UCSD-AML1 (cell line): ENCODE data around the gene ADGRA1.

Experiments
- DNase-seq: peaks from one replicate; lab custom pipeline; 2025; ENCODE audit not compliant: unreplicated experiment; lab: John Stamatoyannopoulos, UW

The ADGRA1 gene

DNA sequence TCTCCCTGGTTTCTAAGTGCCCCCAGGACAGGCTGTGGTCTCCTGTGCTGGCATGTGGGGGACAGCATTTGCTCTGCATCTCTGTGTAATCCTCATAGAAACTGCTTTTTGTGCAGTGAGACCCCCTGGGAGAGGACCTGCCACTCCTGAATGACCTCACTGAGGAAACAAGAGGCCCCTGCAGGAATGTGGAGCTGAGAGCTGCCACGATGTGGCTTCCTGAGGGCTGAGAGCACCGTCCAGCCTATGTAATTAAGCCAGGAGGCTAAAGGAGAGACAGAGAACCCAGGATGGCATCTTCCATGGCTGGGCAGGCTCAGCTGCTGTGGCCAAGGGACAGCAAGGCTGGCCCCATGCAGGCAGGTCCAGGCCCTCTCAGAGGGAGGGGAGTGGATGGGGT is 32.3 kb upstream of the ADGRA1 start:
- DNase-seq: no peak

DNA sequence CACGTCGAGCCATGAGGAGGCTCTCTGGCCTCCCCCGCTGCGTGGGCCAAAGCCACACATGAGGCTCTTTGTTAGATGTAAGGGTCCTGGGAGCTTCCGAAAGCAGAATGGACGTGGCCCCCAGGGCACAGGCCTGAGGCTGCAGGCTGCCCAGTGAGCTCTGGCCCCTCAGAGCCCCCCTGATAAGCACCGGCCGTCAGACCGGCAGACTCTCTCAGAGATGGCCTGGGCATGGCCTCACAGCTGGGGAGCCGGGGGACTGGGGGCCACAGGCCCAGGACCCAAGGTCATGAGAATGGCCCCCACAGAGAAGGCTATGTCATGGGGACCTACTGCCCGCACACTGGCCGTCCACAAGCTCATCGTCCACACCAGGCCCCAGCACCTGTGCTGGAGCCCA is 31.7 kb upstream of the ADGRA1 start:
- DNase-seq: no peak

DNA sequence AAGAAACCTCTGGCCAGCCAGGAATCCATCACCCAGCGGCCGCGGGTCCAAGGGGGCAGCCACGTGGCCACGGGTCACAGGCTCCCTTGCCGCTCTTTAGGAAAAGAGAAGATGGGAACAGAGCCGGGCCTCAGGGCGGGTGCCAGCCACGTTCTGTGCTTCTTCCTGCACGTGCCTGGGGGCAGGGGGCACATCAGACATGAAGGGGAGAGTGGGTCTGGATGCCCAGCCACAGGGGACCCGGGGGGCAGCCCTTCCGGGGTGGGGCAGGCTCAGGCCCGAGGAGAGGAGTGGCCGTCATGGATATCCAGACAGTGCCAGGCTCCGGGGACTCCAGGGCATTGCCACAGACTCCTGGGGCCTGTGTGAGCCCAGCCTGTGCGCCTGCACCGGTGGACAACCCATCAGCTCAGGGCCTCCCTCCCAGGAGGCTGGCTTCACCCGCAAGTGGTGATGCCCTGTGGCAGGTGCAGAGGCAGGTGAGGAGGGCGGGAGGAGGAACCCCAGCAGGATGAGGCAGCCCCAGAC is 31.0 kb upstream of the ADGRA1 start:
- no peak for DNase-seq

DNA sequence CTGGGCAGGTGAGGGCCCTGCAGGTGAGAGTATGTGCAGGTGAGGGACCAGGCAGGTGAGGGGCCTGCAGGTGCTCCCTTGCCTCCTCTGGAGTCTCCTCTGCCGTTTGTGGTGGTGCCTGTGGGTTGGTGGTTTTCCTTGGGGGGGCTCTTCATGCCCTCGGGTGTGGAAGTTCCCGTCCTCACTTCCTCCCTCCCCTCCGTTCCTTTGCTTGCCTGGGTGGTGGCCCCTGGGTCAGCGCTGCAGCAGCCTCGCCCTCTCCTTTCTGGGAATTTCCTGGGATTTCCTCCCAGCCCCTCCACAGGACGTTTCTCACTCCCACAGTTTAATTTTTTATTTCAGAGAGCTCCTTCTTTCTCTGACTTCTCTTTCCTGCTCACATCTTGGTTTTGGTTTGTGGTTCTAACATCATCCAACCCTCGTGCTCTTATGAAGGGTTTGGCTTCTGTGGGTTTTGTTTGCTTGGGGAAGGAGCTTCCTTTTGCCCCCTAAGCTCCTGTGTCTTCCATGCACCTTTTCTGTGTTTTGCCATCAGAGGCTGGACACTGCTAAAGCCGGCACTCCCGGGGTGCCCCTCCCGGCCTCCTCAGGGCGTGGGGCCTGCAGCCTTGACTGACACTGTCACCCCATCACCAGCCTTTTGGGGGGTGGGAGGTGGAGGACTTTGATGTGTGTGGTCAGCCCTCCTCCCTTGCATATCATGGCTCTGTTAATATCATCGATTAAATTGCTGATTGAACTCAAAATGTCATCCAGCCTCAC is 29.2 kb upstream of the ADGRA1 start:
- no peak for DNase-seq

DNA sequence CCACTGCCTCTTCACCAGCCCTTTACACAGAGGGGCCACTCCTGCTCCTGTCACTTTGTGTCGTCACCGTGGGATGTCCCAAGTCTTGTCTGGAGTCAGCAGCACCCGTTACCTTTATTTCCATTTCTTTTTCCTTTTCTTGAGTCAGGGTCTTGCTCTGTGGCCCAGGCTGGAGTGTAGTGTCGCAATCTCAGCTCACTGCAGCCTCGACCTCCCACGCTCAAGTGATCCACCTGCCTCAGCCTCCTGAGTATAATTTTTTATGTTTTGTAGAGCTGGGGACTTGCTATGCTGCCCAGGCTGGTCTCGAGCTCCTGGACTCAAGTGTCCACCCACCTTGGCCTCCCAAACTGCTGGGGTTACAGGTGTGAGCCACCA is 28.6 kb upstream of the ADGRA1 start:
- DNase-seq: no peak

DNA sequence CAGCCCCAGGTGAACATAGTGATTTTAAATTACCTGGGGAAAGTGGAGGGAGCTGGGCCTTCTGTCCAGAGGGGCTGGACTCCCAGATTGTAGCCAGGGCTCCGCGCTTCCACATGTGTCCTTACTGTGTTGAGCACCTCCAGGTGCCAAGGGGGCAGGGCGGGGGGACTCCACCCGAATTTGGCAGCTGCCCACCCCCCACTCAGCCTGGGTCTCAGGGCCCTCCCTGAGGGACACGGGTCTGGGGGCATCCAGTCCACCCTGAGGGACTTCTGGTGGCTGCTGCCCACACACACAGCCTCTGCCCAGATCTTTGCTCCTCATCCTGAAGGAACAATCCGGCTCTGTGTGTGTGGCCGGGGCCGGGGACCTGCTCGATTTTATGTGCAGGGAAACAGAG is 28.2 kb upstream of the ADGRA1 start:
- no peak for DNase-seq

DNA sequence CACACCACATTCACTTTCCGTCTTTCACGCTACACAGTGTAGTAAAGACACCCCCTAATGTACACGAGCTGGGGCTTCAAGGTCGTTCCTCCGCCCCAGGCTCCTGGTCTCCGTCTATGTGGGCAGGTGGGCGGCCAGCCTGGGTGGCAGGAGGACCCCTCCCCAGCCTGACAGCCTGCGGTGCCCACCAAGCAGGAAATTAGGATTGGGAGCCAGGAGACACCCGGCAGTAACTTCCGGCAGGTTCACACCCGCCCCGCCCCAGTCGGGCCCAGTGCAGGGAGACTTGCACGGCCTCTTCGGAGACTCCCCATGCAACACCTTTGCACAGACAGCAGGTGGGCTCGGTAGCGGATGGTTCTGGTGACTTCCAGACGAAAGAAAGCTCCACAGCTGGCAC is 27.7 kb upstream of the ADGRA1 start:
- no peak for DNase-seq

DNA sequence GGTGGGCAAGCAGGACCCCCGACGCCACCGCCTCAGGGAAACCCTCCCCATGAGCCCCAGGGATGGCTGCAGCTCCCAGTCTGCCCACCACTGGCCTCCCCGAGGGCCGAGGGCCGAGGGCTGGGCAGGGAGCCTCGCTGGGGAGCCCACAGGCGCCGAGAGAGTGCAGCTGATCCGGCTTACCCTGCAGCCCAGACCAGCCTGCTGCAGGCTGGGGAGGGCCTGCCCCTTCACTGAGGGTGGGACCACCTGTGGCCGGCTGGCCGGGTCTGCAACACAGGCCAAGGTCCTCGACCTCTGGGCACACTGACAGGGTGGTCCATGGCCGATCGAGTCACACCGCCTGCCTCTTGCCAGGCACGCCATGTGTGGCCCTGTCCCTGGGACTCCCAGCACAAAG is 27.3 kb upstream of the ADGRA1 start:
- DNase-seq: no peak

DNA sequence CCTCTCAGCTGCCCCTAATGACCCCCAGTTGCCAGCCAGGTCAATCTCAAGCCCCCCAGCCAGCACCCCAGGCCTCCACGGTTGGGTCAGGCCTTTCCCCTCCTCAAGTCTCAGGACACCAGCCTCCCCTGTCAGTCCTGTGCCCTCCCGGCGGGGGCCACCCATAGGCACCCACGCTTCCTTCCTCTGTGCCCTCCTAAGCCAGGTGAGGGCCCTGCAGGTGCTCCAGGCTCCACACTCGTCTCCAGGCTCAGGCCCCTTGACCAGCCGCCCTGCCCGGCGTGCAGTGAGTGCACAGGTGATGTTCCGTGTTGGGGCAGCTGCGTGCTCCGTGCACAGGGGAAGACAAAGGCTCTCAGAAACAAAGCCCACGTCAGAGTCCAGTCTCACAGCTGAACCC is 26.8 kb upstream of the ADGRA1 start:
- DNase-seq: no peak

DNA sequence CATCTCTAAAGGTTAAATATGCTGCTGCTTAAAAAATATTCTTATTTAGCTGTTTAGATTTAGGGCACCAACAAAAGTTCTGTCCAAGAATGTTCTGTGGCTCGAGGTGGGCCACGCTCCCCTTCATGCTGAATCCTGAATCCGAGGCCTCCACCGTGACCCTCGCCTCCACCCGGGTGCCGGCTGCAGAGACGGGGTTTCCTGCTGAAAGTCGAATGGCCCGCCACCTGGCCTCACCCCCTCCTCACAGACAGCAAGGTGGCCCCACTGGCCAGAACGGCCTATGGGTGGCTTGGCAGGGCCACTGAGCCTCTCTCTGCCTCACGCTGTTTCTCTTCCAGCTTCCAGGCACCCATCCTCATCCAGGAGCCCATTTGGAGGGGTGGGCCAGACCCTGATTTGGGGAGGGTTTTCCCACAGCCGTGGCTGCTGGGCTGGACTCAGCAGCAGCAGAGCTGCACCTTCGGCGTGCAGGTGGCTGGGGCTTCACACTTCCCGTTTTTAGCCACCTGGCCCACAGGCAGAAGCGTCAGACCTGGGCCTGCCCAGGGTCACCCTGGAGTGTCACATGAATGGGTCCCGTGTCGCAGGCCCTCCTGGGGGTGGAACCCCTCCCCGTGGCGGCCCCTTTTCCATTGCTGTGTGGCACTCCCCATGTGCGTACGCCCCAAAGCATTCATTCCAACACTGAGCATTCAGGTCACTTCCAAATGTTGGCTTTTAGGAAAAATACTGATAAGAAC is 26.3 kb upstream of the ADGRA1 start:
- DNase-seq: no peak

DNA sequence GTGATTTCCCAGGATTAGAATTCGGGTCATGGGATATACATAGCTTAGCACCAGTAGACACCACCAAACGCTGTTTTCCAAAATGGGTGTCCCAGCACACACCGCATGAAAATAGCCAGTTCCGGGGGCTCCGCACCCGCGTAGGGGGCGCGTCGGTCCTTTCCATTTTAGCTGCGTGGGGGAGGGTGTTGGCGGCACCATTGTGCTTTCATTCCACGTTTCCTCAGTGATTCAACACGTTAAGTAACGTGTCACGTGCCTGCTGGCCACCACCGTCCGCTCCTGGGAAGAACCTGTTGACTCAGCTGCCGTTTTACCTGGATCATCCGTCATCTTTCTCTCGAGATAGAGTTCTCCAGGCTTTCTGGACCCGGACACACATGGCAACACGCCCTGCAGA is 25.6 kb upstream of the ADGRA1 start:
- no peak for DNase-seq

DNA sequence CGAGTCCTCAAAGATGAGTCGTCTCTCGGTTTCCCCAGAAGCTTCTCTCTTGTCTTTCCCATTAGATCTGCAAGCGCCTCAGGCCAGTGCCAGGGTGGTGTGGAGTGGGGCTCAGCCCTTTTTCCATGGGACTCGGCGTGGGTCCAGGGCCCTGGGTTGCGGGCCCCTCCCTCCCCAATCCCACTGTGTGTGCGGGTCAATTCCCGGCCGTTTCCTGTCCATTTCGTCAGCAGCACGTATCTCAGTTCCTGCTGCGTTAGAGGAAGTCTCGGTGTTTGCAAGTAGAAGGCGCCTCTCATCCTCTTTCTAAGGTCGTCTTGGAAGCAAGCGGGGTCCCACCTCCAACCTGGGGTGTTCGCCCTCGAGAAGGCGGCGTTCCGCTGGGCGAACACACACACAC is 25.1 kb upstream of the ADGRA1 start:
- no peak for DNase-seq

DNA sequence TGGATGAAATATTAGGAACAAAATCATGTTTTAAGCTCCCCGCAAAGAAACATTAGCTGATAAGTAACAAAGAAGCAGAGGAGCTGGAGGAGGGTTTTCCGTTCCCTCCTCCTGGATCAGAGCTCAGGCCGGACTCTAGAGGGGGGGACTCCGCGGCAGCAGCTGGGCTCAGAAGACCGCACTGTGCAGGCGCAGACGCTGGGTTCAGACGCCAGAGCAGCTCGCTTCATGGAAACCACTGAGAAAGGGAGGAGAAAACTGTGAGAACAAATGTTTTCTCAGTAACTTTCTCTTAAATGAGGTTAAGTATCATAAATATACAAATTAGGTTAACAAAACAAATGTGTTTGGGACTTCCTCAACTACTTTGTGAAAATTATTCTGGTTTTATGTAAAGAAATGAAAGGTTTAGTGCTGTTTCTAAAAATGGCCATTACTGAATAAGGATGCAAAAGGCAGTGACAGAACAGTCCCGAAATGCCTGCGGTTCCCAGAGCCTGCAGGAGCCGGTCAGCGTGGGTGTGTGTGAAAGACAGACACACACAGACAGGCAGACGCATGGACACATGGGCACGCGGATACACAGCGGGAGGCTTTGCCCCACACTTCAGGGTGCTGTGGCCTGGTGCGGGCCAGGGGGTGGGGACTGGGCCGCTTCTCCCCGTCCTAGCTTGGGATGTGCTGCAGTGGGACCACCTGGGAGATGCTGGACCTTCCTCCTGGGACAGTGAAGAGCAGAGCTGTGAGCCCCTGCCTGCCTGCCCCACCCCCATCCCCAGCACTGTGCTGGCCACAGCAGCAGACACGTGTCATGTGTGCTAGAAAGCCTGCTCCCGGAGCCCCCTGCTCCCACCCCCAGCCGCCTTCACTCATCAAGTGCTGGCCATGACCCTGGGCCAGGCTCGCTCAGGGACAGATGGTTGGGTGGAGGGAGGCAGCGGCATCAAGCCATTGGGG is 20.3 kb upstream of the ADGRA1 start:
- DNase-seq: no peak

DNA sequence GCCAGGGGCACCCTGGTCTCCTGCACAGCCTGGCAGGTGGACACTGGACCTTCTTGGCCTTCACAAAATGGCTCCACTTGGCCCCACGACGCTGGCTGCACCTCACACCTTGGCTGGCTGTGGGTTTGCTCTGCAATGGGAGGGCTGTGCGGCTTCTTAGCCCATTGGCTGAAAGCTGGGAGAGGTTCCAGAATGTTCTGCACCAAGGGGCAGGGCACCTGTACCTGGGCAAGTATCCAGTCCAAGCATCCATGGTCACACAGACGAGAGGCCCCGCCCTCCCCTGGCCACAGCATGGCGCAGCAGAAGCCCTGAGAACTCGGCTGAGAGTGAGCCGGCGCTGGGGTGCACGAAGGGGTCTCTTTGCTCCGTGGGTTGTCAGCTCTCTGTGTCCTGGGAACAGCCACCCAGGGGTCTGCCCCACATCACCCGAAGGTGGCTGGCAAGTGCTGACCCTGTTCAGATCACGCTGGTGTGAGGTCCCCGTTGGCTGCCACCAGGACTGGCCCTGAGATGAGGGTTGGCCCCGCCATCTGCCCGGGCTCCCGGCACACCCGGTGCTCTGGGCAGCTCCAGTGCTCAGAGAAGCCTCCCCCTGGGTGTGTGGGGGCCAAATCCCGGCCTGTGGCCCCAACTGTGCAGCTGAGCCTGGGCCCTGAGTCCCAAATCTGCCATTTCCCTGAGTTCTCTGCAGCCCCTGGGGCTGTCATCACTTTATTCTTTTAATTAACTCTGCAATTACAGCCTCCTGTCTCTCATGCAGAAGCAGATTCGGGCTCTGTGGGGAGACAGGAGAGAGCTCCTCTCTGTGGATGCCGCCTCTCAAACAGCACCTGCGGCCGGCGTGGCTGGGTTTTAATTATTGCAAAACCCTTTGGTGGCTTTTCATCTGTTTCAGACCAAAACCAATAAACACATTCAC is 19.4 kb upstream of the ADGRA1 start:
- no peak for DNase-seq

DNA sequence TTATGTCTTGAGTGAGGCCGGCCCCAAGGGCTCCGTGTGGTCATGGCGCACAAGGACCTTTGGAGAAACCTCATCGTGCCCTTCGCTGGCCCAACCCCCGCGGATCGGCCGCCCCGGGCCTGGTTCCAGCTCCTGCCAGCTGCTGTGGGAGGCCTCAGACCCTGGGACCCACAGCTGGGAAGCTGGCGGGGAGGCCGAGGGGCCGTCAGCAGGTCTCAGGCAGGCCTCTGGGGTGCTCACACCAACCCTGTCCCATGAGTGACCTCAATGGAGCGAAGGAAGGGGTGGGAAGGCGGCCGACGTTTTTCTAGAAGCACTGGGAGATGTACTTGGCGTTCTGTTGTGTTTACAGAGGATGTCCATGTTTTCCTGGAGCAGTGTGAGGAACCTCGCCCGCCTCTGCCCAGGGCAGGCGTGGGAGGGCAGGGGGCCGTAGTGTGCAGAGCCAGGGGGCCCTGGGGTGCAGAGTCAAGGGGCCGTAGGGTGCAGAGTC is 18.6 kb upstream of the ADGRA1 start:
- DNase-seq: no peak

DNA sequence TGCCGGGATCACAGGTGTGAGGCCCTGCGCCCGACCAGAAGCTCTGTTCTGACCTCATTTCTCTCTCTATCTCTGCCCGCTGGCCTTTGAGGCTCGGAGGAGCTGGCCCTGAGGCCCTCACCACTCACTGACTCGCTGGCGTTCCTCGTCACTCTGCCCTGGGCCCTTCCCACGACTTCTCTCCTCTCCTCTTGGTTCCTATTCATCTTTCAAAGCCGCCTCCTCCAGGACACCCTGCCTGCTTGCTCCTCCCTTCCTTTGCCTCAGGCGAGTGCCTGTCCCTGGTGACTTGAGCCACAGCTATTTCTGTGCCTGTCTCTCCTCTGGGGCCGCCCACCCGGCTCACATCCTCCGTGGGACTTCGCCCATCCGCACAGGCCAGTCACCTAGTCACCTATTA is 17.3 kb upstream of the ADGRA1 start:
- no peak for DNase-seq

DNA sequence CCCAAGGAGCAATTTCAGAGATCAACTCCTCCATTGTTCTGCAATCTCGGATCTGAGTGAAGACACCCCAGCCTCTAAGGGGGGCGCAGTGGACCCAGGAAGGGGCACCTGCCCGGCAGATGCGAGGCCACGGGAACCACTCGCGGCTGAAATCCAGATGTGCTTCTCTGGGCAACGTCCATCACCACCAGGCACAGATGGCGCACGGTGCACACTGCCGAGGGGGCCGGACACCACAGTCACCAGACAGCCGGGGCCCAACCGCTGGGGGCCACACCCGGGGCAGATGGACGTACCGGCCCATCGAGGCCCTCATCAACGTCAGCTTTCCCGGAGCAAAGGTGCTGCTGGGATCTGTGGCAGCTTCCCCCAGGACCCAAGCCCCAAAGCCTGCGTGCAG is 16.9 kb upstream of the ADGRA1 start:
- no peak for DNase-seq

DNA sequence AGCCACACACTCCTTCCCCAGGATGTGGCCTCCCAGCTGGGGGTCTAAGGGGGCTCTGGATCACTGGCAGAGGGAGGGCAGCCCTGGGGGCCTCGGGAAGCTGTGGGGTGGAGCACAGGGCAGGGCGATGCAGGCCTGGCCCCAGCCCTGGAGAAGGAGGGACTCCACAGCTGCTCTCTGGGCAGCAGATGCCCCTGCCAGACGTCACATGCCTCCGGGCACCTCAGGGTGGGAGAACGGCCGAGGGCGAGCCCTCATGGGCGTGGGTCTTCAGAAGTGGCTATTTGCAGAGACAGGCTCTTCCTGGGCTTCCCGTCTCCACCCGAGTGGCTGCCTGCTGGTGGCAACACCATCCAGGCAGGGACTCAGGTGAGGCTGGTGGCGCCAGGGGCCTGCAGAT is 16.0 kb upstream of the ADGRA1 start:
- no peak for DNase-seq

DNA sequence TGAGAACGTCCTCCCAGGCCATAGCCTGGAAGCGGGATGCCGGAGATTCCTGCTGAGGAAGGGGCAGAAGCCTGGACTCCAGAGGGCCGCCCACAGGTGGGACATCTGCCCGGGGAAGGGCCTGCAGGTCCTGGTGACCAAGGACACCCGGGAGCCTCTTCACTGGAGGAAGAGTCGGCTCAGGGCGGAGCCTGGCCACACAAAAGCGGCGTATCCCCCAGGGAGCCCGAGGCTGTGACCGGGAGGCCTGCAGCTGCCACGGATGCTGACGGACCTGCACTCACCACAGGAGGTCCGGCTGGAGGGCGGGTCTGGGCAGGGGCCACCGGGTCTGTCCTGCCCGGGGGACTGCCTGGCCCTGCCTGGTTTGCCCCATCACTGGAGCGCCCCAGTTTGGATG is 15.5 kb upstream of the ADGRA1 start:
- DNase-seq: no peak

DNA sequence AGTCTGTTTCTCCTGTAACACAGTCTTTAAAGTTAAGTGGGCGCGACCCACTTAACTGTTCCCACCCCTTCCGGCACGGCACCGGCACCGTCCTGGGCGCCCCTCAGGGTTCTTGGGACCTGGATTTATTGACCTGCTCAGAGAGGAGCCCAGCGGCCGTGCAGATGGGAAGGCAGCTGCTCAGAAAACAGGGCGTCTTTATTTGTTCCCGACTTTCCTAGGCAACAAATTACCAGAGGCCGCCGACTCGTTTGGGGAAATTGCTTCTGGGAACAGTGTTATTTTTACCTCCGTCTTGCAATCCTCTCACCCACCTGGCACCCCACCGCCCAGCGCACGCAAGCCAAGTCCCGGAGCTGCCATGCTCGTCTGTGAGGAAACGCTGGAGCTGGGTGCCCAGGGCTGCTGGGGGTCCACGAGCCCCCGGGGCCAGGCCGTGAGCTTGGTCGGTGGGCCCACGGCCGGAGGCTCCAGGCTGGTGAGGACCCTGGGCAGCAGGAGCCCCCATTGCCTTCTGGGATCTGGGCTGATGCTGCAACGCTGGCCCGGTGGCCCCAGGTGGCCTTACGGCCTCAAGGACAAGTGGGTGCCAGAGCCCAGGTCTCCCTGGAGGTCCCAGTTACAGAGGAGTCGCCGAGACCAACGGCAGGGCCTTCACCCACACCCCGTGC is 14.9 kb upstream of the ADGRA1 start:
- no peak for DNase-seq
